T-helper 17 cell (primary cell): Measurements from ENCODE around the gene LY6G6D. TPM values are rescaled to one million over a fixed set of nuclear protein-coding genes. Genes with fewer than 3 reads are reported as not detected.

Experiments used
- ATAC-seq: fragments of 150-1000 bp; cut with Tn5 transposase; 2 replicates; pipeline ENCODE4 v1.10.0; 2021; ENCODE audit warnings: mild to moderate bottlenecking, moderate library complexity
- DNase-seq, 3 donors: peaks; one replicate each; pipeline versions ENCODE4 v3.0.0 to v3.0.0-alpha.2; 2020 to 2021
- H3K9me3 ChIP-seq: one replicate; pipeline ENCODE4 v1.7.0; 2013; ENCODE audit warnings: low read length, mild to moderate bottlenecking; ENCODE audit not compliant: control insufficient read depth, poor library complexity, severe bottlenecking
- H3K27ac Mint-ChIP-seq: one replicate; pipeline ENCODE4 v1.8.0; 2022; ENCODE audit warnings: mild to moderate bottlenecking, moderate library complexity, mixed read lengths
- H3K27me3 Mint-ChIP-seq: one replicate; pipeline ENCODE4 v1.8.0; 2022; ENCODE audit warnings: mixed read lengths
- H3K36me3 Mint-ChIP-seq: one replicate; pipeline ENCODE4 v1.8.0; 2022; ENCODE audit warnings: low read depth, mixed read lengths
- H3K4me1 Mint-ChIP-seq: one replicate; pipeline ENCODE4 v1.8.0; 2022; ENCODE audit warnings: mild to moderate bottlenecking, mixed read lengths
- H3K4me3 Mint-ChIP-seq: one replicate; pipeline ENCODE4 v1.8.0; 2022; ENCODE audit warnings: mild to moderate bottlenecking, moderate library complexity, mixed read lengths
- total RNA-seq, 4 donors: library from RNA in 2 of 4; stranded (reverse) in 2 of 4; gene quantifications; one replicate each; pipeline ENCODE4 v1.2.3 and lab custom pipeline; 2022 to 2026

Gene LY6G6D
- total RNA-seq, 2 donors from 2014 or later = not detected

- Mint-ChIP-seq H3K27me3 (no peaks in the 10 kb centered on the region), H3K4me3 (peak overlapping the region; percentile 99), H3K27ac (peak overlapping the region; percentile 96), H3K4me1 (peaks cover 67% of the 10 kb centered on the region), H3K36me3 (peaks cover 8% of the 10 kb centered on the region)
- DNase-seq (peak; percentile 29 to 54 (median 39)), ATAC-seq (peak; percentile 58)
- no peaks in the 10 kb centered on the region for H3K9me3 ChIP-seq
Measured at GRCh38 chr6:31737991-31738979, 23.1 kb downstream of the LY6G6D start.

- ATAC-seq = peak; percentile 90
- H3K9me3 ChIP-seq = no peaks in the 10 kb centered on the region
- H3K4me3 Mint-ChIP-seq = peak within 1 kb of the TSS; percentile 99
- H3K4me1 Mint-ChIP-seq = peaks cover 61% of the 10 kb centered on the region
- DNase-seq = peak; percentile 87 to 94 (median 91)
- H3K27me3 Mint-ChIP-seq = no peaks in the 10 kb centered on the region
- peak within 1 kb of the TSS; percentile 96 for H3K27ac Mint-ChIP-seq
- H3K36me3 Mint-ChIP-seq = peaks cover 8% of the 10 kb centered on the region
Measured at GRCh38 chr6:31739639-31740396, 24.7 kb downstream of the LY6G6D start, which contains the start of gene MSH5. TSS of gene MSH5 (plus strand) at chr6:31740005. CDS start at chr6:31740467, 462 bp downstream.

- peaks cover 5% of the 10 kb centered on the region for H3K36me3 Mint-ChIP-seq
- H3K27ac Mint-ChIP-seq = peak overlapping the region; percentile 96
- no peak for ATAC-seq
- DNase-seq = no peak
- H3K9me3 ChIP-seq = no peaks in the 10 kb centered on the region
- H3K27me3 Mint-ChIP-seq = no peaks in the 10 kb centered on the region
- H3K4me3 Mint-ChIP-seq = peak overlapping the region; percentile 97
- H3K4me1 Mint-ChIP-seq = peaks cover 53% of the 10 kb centered on the region
Measured at GRCh38 chr6:31740397-31741223, 25.5 kb downstream of the LY6G6D start.

GRCh38 chr6:31741815-31742214 is 26.7 kb downstream of the LY6G6D start:
- DNase-seq (no peak), ATAC-seq (no peak)
- Mint-ChIP-seq H3K27ac (no peak overlapping the region), H3K27me3 (no peaks in the 10 kb centered on the region), H3K4me3 (peak overlapping the region; percentile 33), H3K4me1 (peaks cover 45% of the 10 kb centered on the region), H3K36me3 (no peaks in the 10 kb centered on the region)
- H3K9me3 ChIP-seq = no peaks in the 10 kb centered on the region

GRCh38 chr6:31742894-31743293 is 27.7 kb downstream of the LY6G6D start:
- H3K27ac Mint-ChIP-seq = no peak overlapping the region
- DNase-seq (no peak), ATAC-seq (no peak)
- peaks cover 2% of the 10 kb centered on the region for H3K36me3 Mint-ChIP-seq
- peaks cover 35% of the 10 kb centered on the region for H3K4me1 Mint-ChIP-seq
- H3K27me3 Mint-ChIP-seq = no peaks in the 10 kb centered on the region
- H3K4me3 Mint-ChIP-seq = no peak overlapping the region
- no peaks in the 10 kb centered on the region for H3K9me3 ChIP-seq

GRCh38 chr6:31744422-31744821 is 29.3 kb downstream of the LY6G6D start:
- Mint-ChIP-seq H3K27ac (no peak overlapping the region), H3K4me1 (peaks cover 20% of the 10 kb centered on the region)

GRCh38 chr6:31749301-31750036 is 34.3 kb downstream of the LY6G6D start:
- peaks cover 2% of the 10 kb centered on the region for H3K36me3 Mint-ChIP-seq
- H3K9me3 ChIP-seq = no peaks in the 10 kb centered on the region
- no peaks in the 10 kb centered on the region for H3K27me3 Mint-ChIP-seq
- ATAC-seq (no peak), DNase-seq (no peak)
- no peak overlapping the region for H3K27ac Mint-ChIP-seq
- H3K4me3 Mint-ChIP-seq = no peak overlapping the region
- H3K4me1 Mint-ChIP-seq = no peaks in the 10 kb centered on the region

More at GRCh38 chr6:31744422-31744821, 29.3 kb downstream of the LY6G6D start:
- Mint-ChIP-seq H3K36me3 (peaks cover 2% of the 10 kb centered on the region), H3K4me3 (no peak overlapping the region), H3K27me3 (no peaks in the 10 kb centered on the region)
- DNase-seq (no peak), ATAC-seq (no peak)
- H3K9me3 ChIP-seq = no peaks in the 10 kb centered on the region

GRCh38 chr6:31750411-31751022 is 35.4 kb downstream of the LY6G6D start:
- ATAC-seq = no peak
- DNase-seq = no peak
- Mint-ChIP-seq H3K27ac (no peak overlapping the region), H3K36me3 (peaks cover 2% of the 10 kb centered on the region), H3K27me3 (no peaks in the 10 kb centered on the region), H3K4me1 (no peaks in the 10 kb centered on the region), H3K4me3 (no peak overlapping the region)
- no peaks in the 10 kb centered on the region for H3K9me3 ChIP-seq

GRCh38 chr6:31752739-31753319 is 37.7 kb downstream of the LY6G6D start:
- Mint-ChIP-seq H3K27ac (no peak overlapping the region), H3K36me3 (no peaks in the 10 kb centered on the region), H3K4me1 (peaks cover 2% of the 10 kb centered on the region), H3K27me3 (no peaks in the 10 kb centered on the region), H3K4me3 (no peak overlapping the region)
- no peaks in the 10 kb centered on the region for H3K9me3 ChIP-seq
- no peak for DNase-seq
- no peak for ATAC-seq

GRCh38 chr6:31758281-31758680 is 43.1 kb downstream of the LY6G6D start:
- Mint-ChIP-seq H3K4me3 (no peak overlapping the region), H3K27me3 (no peaks in the 10 kb centered on the region), H3K27ac (peak overlapping the region; percentile 75), H3K36me3 (peaks cover 4% of the 10 kb centered on the region), H3K4me1 (peaks cover 10% of the 10 kb centered on the region)
- DNase-seq (no peak), ATAC-seq (no peak)
- no peaks in the 10 kb centered on the region for H3K9me3 ChIP-seq

- Mint-ChIP-seq H3K27me3 (no peaks in the 10 kb centered on the region), H3K4me3 (no peak overlapping the region), H3K27ac (peak overlapping the region; percentile 27), H3K36me3 (peaks cover 4% of the 10 kb centered on the region), H3K4me1 (peaks cover 10% of the 10 kb centered on the region)
- ATAC-seq (no peak), DNase-seq (no peak)
- H3K9me3 ChIP-seq = no peaks in the 10 kb centered on the region
Measured at GRCh38 chr6:31760790-31761189, 45.6 kb downstream of the LY6G6D start.
